DMS53 (cell line): Measurements from ENCODE around the gene LRP2.

ENCODE experiments used
- DNase-seq: peaks from one replicate; lab custom pipeline; 2025; lab: John Stamatoyannopoulos, UW

The LRP2 gene

DNA sequence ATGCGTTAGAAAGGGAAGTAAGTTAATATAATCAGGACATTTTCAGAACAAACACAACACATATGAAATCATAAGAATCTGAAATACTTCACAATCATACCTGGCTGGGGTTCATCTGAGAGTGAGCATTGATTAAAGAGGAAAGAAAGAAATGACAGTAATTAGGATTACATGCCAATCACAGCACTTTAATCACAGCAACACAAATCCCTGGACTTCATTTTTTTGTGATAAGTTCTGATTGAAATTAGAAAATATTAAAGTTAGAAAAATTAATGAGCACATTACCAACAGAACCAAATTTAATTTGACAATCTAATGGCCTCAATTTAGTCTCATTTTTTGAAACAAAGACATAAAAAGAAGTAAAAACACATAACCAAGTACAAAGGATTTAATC lies 121.9 kb downstream of the LRP2 start:
- DNase-seq: no peak

DNA sequence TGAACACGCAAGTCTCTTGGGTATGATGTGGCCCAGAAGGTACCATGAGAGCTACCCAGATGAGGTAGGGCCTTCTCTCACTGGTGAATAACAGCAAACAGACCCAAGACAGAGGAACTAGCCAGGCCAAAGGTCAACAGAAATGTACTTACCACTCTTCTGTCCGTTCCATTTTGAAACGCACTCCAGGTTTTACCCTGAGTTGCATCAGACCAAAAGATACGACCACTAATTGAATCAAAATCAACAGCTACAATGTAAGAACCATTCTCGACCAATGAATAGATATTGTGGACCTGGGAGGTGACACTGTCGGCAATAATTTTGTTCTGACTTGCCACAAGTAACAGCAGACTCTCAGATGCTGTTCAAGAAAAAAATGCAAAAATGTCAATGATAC lies 124.4 kb downstream of the LRP2 start:
- DNase-seq: no peak

DNA sequence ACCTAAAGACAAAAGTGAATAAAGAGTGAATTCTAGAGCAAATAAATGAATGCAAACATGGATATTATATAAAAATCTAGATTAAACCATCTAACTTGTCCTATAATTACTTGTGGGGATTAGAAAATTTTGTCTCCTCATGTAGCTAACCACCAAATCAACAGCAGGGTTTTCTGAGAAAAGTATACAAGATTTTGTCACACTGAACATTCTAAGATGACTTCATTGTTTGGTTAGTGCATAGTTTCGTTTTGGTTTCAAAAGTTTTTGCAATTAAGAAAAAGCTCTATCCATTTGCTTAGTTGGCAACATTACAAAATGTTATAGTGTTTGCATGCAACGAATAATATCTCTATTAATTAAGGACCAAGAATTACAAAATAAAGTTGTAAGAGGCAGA lies 125.0 kb downstream of the LRP2 start:
- no peak for DNase-seq

- DNase-seq: no peak
Measured at GRCh38 chr2:169232551-169233154, 129.7 kb downstream of the LRP2 start.

DNA sequence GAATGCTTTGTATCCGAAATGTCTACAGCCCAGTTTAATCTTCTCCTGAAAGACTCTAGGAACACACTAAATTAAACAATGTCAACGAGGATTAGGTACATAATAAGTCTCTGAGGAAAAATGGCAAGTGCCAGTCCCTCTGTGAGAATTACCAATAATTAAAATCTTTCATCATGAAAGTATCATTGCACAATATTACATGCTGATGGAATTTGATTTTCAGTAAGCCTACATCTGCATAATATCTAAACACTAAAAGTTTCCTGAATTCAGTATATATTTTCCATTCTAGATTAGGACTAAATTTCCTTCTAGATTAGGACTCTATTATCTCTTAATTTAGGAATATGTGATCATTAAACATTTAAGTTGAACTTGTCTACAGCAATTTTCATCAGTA lies 132.1 kb downstream of the LRP2 start:
- DNase-seq: no peak

DNA sequence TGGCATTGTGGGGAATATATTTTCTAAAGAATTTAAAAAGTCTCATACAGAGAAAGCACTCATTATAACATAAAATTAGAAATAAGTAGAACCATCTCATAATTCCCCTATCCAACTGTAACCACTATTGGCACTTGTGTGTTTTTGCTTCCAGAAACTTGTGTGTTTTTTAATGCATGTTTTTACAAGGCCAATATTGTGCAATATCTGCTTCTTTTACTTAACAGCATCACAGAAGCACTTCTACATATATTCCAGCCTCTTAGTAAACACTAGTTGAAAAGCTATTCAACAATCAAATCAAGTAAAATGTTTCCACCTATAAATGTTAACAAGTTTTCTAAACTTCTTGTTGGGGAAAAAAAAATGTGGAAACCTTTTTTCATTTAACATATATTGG lies 132.7 kb downstream of the LRP2 start:
- DNase-seq: no peak

DNA sequence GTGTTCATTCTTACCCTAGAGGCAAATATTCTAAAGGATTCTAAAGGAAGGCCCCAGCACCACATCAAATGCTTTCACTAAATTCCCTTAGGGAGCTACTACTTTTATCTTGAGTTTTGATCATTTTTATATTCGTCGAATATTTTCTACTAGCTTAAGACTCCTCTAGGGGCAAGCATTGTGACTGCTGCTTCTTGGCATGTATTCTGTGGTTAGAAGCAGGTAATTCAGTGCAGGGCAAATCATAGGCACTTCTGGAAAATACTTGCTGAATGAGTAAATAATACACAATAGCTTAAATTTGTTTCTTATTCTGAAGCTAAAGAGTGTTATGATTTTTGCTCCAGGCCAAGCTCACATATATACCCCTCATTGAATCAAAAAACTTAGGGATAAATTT lies 136.4 kb downstream of the LRP2 start:
- DNase-seq: no peak

DNA sequence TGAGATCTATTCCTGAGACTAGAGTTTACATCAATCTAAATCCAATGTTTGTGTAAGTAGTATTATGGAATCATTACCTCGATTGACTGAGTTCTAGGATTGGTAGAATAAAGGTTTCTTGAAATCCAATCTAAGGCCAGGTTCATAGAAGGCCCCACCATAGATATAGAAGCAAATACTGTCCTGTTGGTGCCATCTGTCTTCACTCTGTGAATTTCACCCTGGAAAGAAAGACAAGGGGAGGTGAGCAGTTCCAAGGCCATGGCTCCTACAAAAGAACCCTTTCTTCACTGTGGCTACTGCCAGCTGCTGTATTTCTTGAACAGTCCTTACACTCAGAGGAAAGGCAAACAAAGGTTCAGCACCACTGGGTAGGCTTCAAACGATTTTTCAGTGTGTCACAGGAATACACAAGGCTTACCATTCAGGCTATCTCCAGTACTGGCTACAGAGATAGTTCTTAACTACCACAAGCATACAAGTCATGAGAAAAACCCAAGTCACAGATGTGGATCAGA lies 137.0 kb downstream of the LRP2 start:
- peak; percentile 27 for DNase-seq

DNA sequence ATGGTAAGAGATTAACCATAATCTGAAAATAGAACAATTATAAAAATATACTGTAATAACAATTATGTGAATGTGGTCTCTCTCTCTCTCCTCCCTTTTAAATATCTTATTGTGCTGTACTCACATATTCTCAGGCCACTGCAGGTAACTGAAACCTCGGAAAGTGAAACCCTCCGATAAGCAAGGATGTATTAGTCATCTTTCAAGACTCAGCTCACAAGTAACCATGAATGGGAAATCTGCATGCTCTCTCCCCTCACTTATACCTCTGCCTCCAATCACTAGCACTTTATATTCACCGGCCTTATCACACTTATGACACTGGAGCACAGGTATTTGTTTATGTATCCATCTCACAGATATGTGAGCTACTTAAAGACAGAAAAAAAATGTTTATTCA lies 139.7 kb downstream of the LRP2 start:
- no peak for DNase-seq

GRCh38 chr2:169221745-169222369 lies 140.5 kb downstream of the LRP2 start:
- DNase-seq: peak; percentile 77

GRCh38 chr2:169210917-169211316 lies 151.4 kb downstream of the LRP2 start:
- DNase-seq: no peak

DNA sequence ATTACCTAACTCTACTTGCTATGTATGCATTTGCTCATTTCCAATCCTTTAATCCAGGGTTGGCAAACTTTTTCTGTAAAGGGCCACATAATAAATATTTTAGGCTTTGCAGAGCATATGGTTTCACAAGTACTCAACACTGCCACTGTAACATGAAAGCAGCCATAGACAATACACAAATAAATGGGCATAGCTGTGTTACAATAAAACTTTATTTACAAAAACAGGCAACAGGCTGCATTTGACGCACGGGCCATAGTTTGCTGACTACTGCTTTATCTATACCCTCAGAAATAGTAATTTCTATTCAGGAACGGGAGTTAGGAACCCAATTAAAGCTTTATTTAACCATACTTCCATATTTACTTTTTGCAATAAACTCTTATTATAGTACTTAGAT lies 154.3 kb downstream of the LRP2 start:
- no peak for DNase-seq

GRCh38 chr2:169205176-169205575 lies 157.2 kb downstream of the LRP2 start:
- no peak for DNase-seq

DNA sequence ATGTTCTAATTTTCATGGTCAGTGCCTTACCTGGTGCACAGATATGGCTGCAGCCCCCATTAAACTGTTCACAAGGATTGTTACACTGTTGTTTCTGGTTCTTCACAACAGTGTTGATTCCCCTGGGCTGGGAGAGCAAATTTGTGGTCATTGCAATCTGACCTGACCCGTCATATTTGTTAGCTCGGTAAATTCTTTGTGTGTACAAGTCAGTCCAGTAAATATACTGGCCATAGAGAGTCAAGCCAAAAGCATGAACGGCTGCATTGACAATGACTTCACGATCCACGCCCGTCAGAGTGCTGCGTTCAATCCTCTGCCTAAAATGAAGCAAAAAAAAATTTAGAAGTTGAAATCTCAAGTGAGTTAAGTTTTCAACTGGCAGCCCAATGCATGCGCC lies 158.4 kb downstream of the LRP2 start:
- peak; percentile 36 for DNase-seq

DNA sequence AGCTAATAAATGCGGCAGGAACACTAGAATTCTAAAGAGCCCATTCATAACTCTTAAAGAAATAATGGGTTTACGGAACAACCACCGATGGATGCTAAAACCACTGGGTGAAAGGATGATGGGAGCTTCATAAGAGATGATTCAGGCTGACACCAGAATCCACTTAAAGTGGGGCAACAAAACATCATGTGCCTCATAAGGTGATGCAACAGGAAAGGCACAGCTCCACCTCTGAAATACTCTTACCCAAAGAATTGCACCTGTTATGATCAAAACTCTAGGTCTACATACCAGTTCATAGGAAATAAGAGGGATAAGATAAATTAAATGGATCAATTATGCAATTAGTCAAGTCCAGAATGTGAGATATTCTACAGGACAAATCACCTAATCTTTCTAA lies 161.6 kb downstream of the LRP2 start:
- DNase-seq: peak; percentile 42

GRCh38 chr2:169193618-169194017 lies 168.7 kb downstream of the LRP2 start:
- no peak for DNase-seq

DNA sequence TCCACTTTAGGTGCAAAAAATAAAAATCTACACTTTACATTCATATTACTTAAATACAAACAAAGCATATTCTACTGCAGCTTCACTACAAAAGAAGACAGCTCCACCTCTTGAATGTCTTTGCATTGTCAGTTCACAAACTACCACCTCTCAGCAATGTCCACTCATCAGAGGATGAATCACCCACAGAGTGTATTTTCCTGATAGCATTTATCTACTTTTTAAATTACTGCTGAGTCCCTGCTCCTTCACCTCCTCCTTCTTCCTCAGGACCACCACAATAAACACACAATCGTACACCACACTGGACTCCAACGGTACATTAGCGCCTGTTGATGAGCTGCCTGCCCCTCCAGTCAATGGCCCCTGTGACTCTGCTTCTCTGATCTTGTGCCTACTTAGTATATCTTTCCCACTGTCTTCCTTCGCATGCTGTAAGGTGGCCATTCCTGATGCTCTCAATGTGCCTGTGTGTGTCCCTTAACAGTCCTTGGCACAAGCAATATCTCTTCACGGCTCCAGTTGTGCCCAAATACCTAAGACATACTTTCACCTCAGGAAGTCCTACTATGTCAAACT lies 172.0 kb downstream of the LRP2 start:
- no peak for DNase-seq

- no peak for DNase-seq
Measured at GRCh38 chr2:169189132-169189531, 173.2 kb downstream of the LRP2 start.

DNA sequence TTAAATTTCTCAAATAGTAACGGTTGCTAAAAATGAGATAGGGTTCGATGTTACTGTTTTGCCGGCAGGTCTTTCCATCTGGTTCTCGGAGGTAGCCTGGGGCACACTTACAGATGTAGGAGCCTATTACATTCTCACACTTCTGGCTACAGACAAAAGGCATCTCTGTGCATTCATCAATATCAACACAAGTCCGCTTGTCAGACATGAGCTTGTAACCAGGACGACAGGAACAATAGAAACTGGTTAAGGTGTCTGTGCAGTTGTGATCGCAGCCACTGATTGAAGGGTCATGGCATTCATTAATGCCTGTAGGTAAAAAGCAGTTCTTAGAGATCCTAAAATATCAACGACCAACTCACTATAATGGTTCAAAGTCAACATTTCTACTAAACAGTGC lies 176.6 kb downstream of the LRP2 start:
- DNase-seq: no peak

DNA sequence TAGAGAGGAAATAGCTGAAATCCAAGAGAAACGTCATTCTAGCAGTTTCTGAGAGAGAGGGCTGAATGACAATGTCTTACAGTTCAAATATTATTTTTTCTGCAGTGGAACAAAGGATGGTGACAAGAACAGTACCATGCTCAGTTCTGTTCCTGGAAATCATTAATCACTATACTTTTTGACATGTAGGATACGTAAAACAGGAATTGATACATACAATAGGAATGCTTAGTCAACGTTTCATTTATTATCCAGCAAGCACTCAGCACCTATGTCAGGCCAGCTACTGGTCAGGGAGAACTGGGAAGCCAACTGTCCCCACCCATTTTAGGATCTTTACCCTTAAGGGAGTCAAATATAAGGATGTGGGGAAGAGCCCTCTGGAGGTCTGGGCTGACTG lies 178.3 kb downstream of the LRP2 start:
- DNase-seq: no peak

- DNase-seq: no peak
Measured at GRCh38 chr2:169182573-169182972, 179.8 kb downstream of the LRP2 start.

- DNase-seq: no peak
Measured at GRCh38 chr2:169178804-169179390, 183.4 kb downstream of the LRP2 start.

- DNase-seq: no peak
Measured at GRCh38 chr2:169178364-169178763, 184.0 kb downstream of the LRP2 start.
